Left hindlimb (tissue), 1 donor: ENCODE results near the gene RNF112.
"Not testable (repeated sequence)": the region's sequence is repeated elsewhere in the genome, so short reads cannot be mapped to it uniquely, and the experiment has no call there.

ENCODE experiments used
- DNase-seq: peaks from one replicate; pipeline ENCODE4 v3.0.0-alpha.2; 2018

The RNF112 gene

DNA sequence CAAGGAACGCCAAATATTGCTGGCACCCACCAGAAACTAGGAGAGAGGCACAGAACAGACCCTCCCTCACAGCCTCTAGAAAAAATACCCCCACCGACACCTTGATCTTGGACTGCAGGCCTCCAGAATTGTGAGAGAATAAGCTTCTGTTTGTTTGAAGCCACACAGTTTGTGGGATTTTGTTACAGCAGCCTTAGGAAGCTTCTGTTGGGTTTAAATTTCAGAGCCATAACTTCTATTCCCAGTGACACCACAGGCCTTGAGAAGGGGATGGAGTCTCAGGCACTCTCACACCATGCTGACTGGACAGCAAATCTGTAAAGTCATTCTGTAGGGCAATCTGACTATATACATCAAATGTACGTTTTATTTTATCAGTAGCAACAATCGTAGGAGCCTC is 38.6 kb downstream of the RNF112 start:
- no peak for DNase-seq

- no peak for DNase-seq
Measured at GRCh38 chr17:19453296-19453695, 42.3 kb downstream of the RNF112 start.

DNA sequence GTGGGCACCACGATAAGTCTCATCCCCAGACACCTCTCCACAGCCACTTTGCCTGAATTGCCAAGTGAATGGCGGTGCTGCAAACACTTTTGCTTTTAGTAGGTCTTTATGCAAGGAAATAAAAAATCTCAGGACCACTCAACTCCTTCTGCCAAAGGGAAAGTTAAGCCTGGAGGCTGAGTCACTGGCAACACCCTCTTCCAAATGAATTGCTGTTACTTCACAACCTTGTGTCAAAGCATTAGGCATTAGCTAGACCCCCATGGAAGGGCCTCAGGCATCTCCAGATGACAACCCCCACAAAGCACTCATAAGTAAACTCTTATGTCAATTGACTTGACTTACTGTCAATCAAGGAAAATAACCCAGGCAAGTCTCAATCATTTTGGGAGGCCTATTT is 43.0 kb downstream of the RNF112 start:
- DNase-seq: no peak

DNA sequence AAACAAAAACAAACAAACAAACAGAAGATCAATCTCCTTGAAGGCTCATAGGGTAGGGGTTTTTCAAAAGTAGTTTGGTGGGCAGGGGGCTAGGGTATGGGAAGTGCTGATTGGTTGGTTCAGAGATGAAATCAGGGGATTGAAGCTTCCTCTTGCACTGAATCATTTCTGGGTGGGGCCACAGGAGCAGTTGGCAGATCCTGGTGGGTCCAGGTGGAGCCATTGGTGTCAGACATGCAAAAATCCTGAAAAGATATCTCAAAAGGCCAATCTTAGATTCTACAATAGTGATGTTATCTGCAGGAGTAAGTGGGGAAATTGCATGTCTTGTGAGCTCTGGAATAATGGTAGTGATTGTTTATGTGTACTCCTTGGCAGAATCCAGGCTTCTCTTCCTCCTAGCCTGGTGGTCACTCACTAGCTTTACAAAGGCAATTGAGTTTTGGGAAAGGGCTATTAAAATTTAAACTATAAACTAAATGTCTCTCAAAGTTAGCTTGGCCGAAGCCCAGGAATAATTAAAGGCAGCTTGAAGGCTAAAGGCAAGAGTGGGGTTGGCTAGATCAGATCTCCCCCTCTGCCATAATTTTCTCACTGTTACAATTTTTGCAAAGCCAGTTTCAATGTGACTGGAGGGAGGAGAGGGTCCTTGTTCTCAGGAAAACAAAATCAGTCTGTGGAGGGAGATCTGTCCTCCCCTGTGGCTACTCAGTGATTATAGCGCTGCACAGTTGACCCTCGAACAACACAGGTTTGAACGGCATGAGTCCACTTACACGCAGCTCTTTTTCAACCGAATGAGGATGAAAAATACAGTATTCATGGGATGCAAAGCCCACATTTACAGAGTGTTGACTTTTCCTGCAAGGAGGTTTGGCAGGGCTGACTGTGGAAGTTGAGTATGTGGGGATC is 45.2 kb downstream of the RNF112 start:
- no peak for DNase-seq

DNA sequence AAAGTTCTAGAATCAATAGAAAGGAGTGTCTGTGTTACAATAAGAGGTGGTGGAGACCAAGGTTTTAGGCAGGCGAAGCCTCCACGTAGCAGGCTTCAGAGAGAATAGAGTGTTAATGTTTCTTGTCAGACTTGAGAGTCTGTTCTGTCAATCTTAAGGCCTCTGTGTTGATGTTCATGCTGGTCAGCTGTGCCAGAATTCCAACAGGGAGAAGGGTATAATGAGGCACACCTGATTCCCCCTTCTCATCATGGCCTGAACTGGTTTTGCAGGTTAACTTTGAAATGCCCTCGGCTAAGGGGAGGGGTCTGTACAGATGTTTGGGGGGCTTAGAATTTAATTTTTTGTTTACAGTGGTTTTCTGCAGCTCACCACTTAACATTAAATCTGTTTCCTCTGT is 46.0 kb downstream of the RNF112 start:
- DNase-seq: no peak

DNA sequence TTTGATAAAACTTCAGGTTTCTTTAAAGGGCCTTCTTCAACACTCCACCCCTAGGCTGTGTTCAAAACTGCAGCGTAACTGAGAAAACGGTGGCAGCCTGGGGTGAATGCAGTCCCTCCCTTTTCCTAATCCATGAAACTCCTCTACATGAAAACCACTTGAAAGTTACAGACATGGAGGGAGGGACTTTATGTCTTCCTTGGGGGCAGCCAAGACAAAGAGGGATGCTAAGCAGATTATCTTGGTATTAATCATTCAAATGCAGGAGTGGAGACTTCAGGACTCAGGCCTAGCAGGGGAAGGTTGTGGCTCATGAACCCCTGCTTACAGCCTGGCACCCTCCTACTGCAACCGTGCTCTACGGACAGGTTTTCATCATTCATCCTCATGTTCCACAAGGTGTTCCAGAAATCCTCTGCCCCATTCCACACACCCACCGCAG is 46.8 kb downstream of the RNF112 start:
- DNase-seq: no peak

DNA sequence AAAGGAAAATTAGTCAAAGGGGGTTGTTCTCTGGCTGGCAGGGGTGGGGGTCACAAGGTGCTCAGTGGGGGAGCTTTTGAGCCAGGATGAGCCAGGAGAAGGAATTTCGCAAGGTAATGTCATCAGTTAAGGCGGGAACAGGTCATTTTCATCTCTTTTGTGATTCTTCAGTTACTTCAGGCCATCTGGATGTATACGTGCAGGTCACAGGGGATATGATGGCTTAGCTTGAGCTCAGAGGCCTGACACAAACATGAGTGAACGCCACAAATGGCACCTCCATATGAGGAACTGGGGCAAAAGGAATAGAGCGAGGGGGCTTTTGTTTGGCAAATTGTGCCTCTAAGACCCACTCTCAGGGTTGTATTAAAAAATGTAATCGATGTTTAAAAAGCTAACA is 47.4 kb downstream of the RNF112 start:
- not testable (repeated sequence) for DNase-seq

DNA sequence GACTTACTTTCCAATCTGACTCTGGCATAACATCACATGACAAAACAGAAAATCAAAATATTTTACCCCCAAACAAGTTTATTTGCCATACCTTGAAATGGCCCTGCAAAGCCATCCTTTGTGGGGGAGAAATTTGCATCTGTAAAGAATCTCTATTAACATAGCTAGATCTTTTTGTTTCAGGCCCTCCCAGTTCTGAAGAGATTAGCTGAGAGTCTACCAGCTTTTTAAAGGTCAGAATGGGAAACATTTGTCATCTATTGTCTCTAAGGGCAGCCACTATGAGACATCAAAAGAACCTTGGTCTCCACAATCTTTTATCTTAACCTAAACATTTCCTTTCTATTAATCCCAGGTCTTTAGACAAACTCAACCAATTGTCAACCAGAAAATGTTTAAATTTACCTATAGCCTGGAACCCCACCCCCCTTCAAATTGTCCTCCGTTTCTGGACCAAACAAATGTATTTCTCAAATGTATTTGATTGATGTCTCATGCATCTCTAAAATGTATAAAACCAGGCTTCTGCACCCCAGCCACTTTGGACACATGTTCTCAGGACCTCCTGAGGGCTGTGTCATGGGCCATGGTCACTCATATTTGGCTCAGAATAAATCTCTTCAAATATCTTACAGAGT is 48.1 kb downstream of the RNF112 start:
- DNase-seq: not testable (repeated sequence)

DNA sequence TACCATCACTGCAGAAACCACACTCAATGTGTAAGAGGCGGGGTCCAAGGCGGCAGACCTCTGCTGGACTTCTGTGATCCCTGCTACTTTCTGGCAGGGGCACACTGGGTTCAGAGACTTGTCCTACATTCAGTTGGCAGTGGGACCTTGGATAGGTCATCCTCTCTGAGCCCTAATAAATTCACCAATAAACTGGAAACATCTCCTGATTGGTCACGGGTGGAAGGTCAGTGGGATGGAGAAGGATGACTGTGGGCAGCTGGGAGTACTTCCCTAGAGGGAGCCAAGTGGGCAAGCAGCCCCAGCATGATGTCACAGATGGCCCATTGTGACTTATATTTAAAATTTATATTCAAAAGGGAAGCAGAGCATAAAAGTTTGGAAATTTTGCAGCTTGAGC is 49.7 kb downstream of the RNF112 start:
- no peak for DNase-seq

GRCh38 chr17:19461116-19461515 is 50.1 kb downstream of the RNF112 start:
- no peak for DNase-seq

- DNase-seq: no peak
Measured at GRCh38 chr17:19461681-19462080, 50.6 kb downstream of the RNF112 start.

GRCh38 chr17:19462456-19463035 is 51.5 kb downstream of the RNF112 start:
- not testable (repeated sequence) for DNase-seq

DNA sequence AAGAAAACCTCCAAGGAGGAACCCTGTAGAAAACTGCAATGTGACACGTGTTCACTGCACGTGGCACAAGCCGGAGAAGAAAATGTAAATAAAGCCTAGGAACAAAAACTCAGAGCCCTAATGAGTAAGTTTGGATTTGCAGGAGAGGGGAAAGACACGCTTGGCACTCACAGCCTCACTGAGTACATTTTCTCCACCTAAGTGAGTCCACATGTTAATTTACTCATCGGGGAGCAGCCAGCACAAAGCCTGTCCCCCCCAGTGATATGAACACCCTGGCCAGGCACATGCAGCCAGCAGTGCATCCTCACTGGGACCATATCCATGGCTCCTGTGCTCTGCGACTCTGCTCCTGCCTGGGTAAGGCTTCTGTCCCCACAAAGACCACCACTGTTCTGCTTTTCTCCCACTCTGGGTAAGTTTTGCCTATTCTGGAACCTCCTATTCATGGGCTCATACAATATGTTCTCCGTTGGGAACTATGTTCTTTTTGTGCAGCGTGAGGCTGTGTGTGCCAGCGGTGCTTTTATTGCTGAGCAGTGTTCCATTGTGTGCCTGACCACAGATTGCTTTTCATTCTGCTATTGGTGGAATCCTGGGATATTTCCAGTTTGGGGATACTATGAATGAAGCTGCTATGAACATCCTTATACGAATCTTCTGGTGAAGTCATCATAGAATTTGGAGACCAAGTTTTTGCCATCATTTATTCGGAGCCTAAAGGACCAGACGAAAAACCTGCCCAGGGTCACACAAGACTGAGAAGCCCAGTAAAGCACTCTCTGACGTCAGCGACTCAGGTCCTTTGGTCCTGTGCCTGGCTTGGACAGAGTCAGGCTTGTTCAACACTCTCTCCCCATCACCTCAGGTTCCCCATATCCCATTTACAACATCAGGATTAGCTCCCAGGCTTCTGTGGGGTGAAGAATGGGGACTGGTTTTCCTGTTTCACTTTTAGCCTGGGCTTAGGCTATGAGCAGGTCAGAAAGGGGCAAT is 53.3 kb downstream of the RNF112 start:
- DNase-seq: peak; percentile 46
